Measurements from ENCODE around the gene COL6A3. TPM values are rescaled to one million over a fixed set of nuclear protein-coding genes. Genes with fewer than 3 reads are reported as not detected.
A peak's percentile ranks its signal among the peaks of the same experiment; 100 is the strongest.

Gene COL6A3
- total and polyA plus RNA-seq, 2 of the 13 experiments (the other 11 are each of a cell fraction or from before 2014, with no cell fraction given): 0.03 TPM; not detected in 1

GRCh38 chr2:237389831-237390230, 24.1 kb downstream of the COL6A3 start (continued):
- TF ChIP-seq AKAP8 (CRISPR knock-in tag; IDR thresholded peaks at IDR 0.05): no peak
- no peak for TF ChIP-seq TARDBP (CRISPR knock-in tag; IDR thresholded peaks at IDR 0.05)
- no peak for TF ChIP-seq RXRA (CRISPR knock-in tag; IDR thresholded peaks at IDR 0.05)
- TF ChIP-seq FOXM1 (CRISPR knock-in tag; IDR thresholded peaks at IDR 0.05): no peak
- TF ChIP-seq NR1H2 (CRISPR knock-in tag; IDR thresholded peaks at IDR 0.05; ENCODE audit: borderline replicate concordance, low read depth): no peak

- intact Hi-C loops (cut with micrococcal nuclease; ENCODE audit: unreplicated experiment): no loop called here
- H3K27me3 ChIP-seq (ENCODE audit: control insufficient read depth in 1 of 2, insufficient read depth in 2 of 2, low read length in 2 of 2): peaks cover 0 to 29% of the 10 kb centered on the region in 2 experiments; a peak in 3 of 5 replicates
- no peaks in the 10 kb centered on the region for H3K79me2 ChIP-seq (ENCODE audit: insufficient read depth, low read length)
- H3K27ac ChIP-seq (ENCODE audit: extremely low read length, insufficient read depth, low read length): no peak overlapping the region
- no peak overlapping the region for H3K4me2 ChIP-seq (ENCODE audit: low read depth, low read length)
- no peak overlapping the region for H2AFZ ChIP-seq (ENCODE audit: low read length)
- H3K36me3 ChIP-seq (replicated peaks in 1 of 2; ENCODE audit: control insufficient read depth in 1 of 2, insufficient read depth in 2 of 2, low read length in 2 of 2): no peaks in the 10 kb centered on the region
- FAIRE-seq (no peak), ATAC-seq (no peak), DNase-seq (ENCODE audit: low spot score) (no peak)
- no TSS peak for BruUV-seq (replicated peaks)
- TF ChIP-seq MNT (IDR thresholded peaks at IDR 0.05) (peak; percentile 34; the same call in 1 of the 2 replicates), ZNF83 (CRISPR knock-in tag; IDR thresholded peaks at IDR 0.05; ENCODE audit: borderline replicate concordance) (no peak)
- no peaks in the 10 kb centered on the region for H3K9me3 ChIP-seq (ENCODE audit: low read length)
- 17% methylated on average over 5 of the region's 5 CpGs for WGBS (ENCODE audit: low lambda C conversion rate)
- H3K4me3 ChIP-seq (replicated peaks in 1 of 3; ENCODE audit: insufficient read depth in 1 of 3, low read depth in 2 of 3, low read length in 3 of 3): no peak overlapping the region
- ChIA-PET CTCF (ENCODE audit: low intra/inter-chr PET ratio, low total read pairs) (no interaction called here), POLR2A (no interaction called here)
- H4K20me1 ChIP-seq (ENCODE audit: insufficient read depth, low read length): no peaks in the 10 kb centered on the region
- no peaks in the 10 kb centered on the region for H3K4me1 ChIP-seq (ENCODE audit: insufficient read depth, low read length)
- in situ Hi-C loops (cut with HindIII; ENCODE audit: extremely low pct_ligation_motif_present, low pct_unique_long_range_greater_than_20kb): no loop called here
- no peak overlapping the region for H3K9ac ChIP-seq (ENCODE audit: insufficient read depth, low read depth, low read length)
Measured at GRCh38 chr2:237388036-237388435, 25.9 kb downstream of the COL6A3 start.

GRCh38 chr2:237384672-237385020, 29.3 kb downstream of the COL6A3 start:
- Histone ChIP-seq H2AFZ (ENCODE audit: low read length) (no peak overlapping the region), H3K4me3 (replicated peaks in 1 of 3; ENCODE audit: insufficient read depth in 1 of 3, low read depth in 2 of 3, low read length in 3 of 3) (no peak overlapping the region), H4K20me1 (ENCODE audit: insufficient read depth, low read length) (no peaks in the 10 kb centered on the region), H3K4me2 (ENCODE audit: low read depth, low read length) (no peak overlapping the region), H3K27me3 (ENCODE audit: control insufficient read depth in 1 of 2, insufficient read depth in 2 of 2, low read length in 2 of 2) (peaks cover 0 to 37% of the 10 kb centered on the region in 2 experiments; a peak in 4 of 5 replicates), H3K4me1 (ENCODE audit: insufficient read depth, low read length) (no peaks in the 10 kb centered on the region), H3K9ac (ENCODE audit: insufficient read depth, low read depth, low read length) (no peak overlapping the region), H3K27ac (ENCODE audit: extremely low read length, insufficient read depth, low read length) (no peak overlapping the region), H3K36me3 (replicated peaks in 1 of 2; ENCODE audit: control insufficient read depth in 1 of 2, insufficient read depth in 2 of 2, low read length in 2 of 2) (no peaks in the 10 kb centered on the region), H3K9me3 (ENCODE audit: low read length) (no peaks in the 10 kb centered on the region), H3K79me2 (ENCODE audit: insufficient read depth, low read length) (no peaks in the 10 kb centered on the region)
- no TSS peak for BruUV-seq (replicated peaks)
- DNase-seq (ENCODE audit: low spot score): no peak
- no peak for ATAC-seq
- intact Hi-C loops (cut with micrococcal nuclease; ENCODE audit: unreplicated experiment): no loop called here
- ChIA-PET POLR2A (no interaction called here), CTCF (ENCODE audit: low intra/inter-chr PET ratio, low total read pairs) (no interaction called here)
- FAIRE-seq: no peak
- in situ Hi-C loops (cut with HindIII; ENCODE audit: extremely low pct_ligation_motif_present, low pct_unique_long_range_greater_than_20kb): no loop called here
- TF ChIP-seq ZNF563 (CRISPR knock-in tag; IDR thresholded peaks at IDR 0.05) (no peak), ZNF567 (CRISPR knock-in tag; IDR thresholded peaks at IDR 0.05; ENCODE audit: borderline replicate concordance) (no peak), NR2F6 (IDR thresholded peaks at IDR 0.05) (no peak), NR2F6 (CRISPR knock-in tag; IDR thresholded peaks at IDR 0.05) (no peak), ZNF543 (CRISPR knock-in tag; IDR thresholded peaks at IDR 0.05) (no peak), MLXIP (CRISPR knock-in tag; IDR thresholded peaks at IDR 0.05; ENCODE audit: borderline replicate concordance) (no peak), ZNF761 (CRISPR knock-in tag; conservative IDR thresholded peaks at IDR 0.05) (no peak), ZBTB7B (CRISPR knock-in tag; IDR thresholded peaks at IDR 0.05) (no peak), ZNF274 (CRISPR knock-in tag; IDR thresholded peaks at IDR 0.05) (no peak)

Data from HepG2 (cell line).